GM23248 (cell line): ENCODE data around the gene CEMP1. TPM values are rescaled to one million over a fixed set of nuclear protein-coding genes. Genes with fewer than 3 reads are reported as not detected.

ENCODE experiments used
- DNase-seq: peaks from one replicate; pipeline ENCODE4 v3.0.0-alpha.2; 2015
- H2AFZ ChIP-seq: fragments of 200-600 bp; sonication (generic); 2 replicates; pipeline ENCODE4 v1.6.1; 2016; ENCODE audit warnings: antibody characterized with exemption
- H3F3A ChIP-seq: fragments of 200-600 bp; sonication (generic); 2 replicates; pipeline ENCODE4 v1.6.1; 2016; ENCODE audit warnings: mild to moderate bottlenecking, antibody characterized with exemption, mixed run types; ENCODE audit not compliant: insufficient read depth
- H3K27ac ChIP-seq: fragments of 200-600 bp; sonication (generic); 2 replicates; pipeline ENCODE4 v1.5.1; 2016; ENCODE audit warnings: mild to moderate bottlenecking
- H3K27me3 ChIP-seq: fragments of 200-600 bp; sonication (generic); replicated peaks from 2 replicates; pipeline ENCODE4 v1.6.1; 2016; ENCODE audit warnings: mild to moderate bottlenecking; ENCODE audit not compliant: insufficient read depth
- H3K36me3 ChIP-seq: fragments of 200-600 bp; sonication (generic); 2 replicates; pipeline ENCODE4 v1.6.1; 2016; ENCODE audit warnings: low read depth, mild to moderate bottlenecking
- H3K4me1 ChIP-seq: fragments of 200-600 bp; sonication (generic); 2 replicates; pipeline ENCODE4 v1.6.1; 2016; ENCODE audit warnings: mild to moderate bottlenecking; ENCODE audit not compliant: insufficient read depth
- H3K4me2 ChIP-seq: fragments of 200-600 bp; sonication (generic); one replicate; pipeline ENCODE4 v1.6.1; 2016; ENCODE audit warnings: mild to moderate bottlenecking; ENCODE audit not compliant: unreplicated experiment
- H3K4me3 ChIP-seq: fragments of 200-600 bp; sonication (generic); 2 replicates; pipeline ENCODE4 v1.5.1; 2016; ENCODE audit warnings: mild to moderate bottlenecking
- H3K79me2 ChIP-seq: fragments of 200-600 bp; sonication (generic); 2 replicates; pipeline ENCODE4 v1.6.1; 2016; ENCODE audit warnings: mild to moderate bottlenecking; ENCODE audit not compliant: insufficient read depth
- H3K9ac ChIP-seq: fragments of 200-600 bp; sonication (generic); 2 replicates; pipeline ENCODE4 v1.6.1; 2016; ENCODE audit warnings: mild to moderate bottlenecking
- H3K9me2 ChIP-seq: fragments of 200-600 bp; sonication (generic); 2 replicates; pipeline ENCODE4 v1.6.1; 2016; ENCODE audit warnings: mixed run types, mild to moderate bottlenecking, moderate library complexity; ENCODE audit not compliant: insufficient read depth
- H3K9me3 ChIP-seq: fragments of 200-600 bp; sonication (generic); one replicate; pipeline ENCODE4 v1.6.1; 2017; ENCODE audit warnings: low read depth
- H4K20me1 ChIP-seq: fragments of 200-600 bp; sonication (generic); 2 replicates; pipeline ENCODE4 v1.6.0; 2016; ENCODE audit not compliant: insufficient read depth
- EZH2 ChIP-seq: fragments of 200-600 bp; sonication (generic); IDR thresholded peaks from 2 replicates; pipeline ENCODE4 v1.6.1; 2018; ENCODE audit warnings: antibody characterized with exemption, mild to moderate bottlenecking; ENCODE audit not compliant: insufficient read depth, poor library complexity, severe bottlenecking
- EZH2phosphoT487 ChIP-seq: fragments of 200-600 bp; sonication (generic); IDR thresholded peaks from 2 replicates; pipeline ENCODE4 v1.6.1; 2018; ENCODE audit warnings: antibody characterized with exemption, moderate library complexity, mild to moderate bottlenecking, low read depth; ENCODE audit not compliant: insufficient read depth
- WGBS, 2 experiments: methylation state at CpG; one replicate each; pipeline ENCODE4 v1.1.6; 2015 to 2017; ENCODE audit warnings: low lambda C conversion rate in 2 of 2, low coverage in 1 of 2; ENCODE audit errors: missing lambda C conversion rate in 2 of 2; 5-methylcytosine and 5-hydroxymethylcytosine counted together
- in situ Hi-C: fragments of 300-500 bp; cut with MboI; formaldehyde crosslinking; loops from 2 replicates; pipeline ENCODE4 v1.15.0; 2020
- polyA plus RNA-seq: library from polyadenylated mRNA; unstranded; fragments of >200 nt; fragmentation: Nextera tagmentation; extraction: Ambion mirVana; gene quantifications from 2 replicates; pipeline ENCODE4 v1.2.1, GENCODE V29; 2016
- total RNA-seq: library from RNA; depleted of rRNA; stranded (reverse); fragments of >200 nt; shearing (Covaris generic); gene quantifications from 2 replicates; pipeline ENCODE4 v1.2.3, GENCODE V29; 2014

CEMP1 gene
- total and polyA plus RNA-seq, 2 experiments from 2014 or later: 4.4 TPM; not detected in 1

GRCh38 chr16:2487903-2488531 is 43.2 kb downstream of the CEMP1 start:
- Histone ChIP-seq H3K27me3 (no peaks in the 10 kb centered on the region), H3K79me2 (peaks cover 72% of the 10 kb centered on the region), H3F3A (peaks cover 6% of the 10 kb centered on the region; the same call in 1 of the 2 replicates), H3K9ac (no peak overlapping the region), H3K4me3 (no peak overlapping the region), H3K27ac (no peak overlapping the region), H3K9me3 (no peaks in the 10 kb centered on the region), H3K36me3 (no peaks in the 10 kb centered on the region), H2AFZ (no peak overlapping the region), H4K20me1 (no peaks in the 10 kb centered on the region), H3K4me2 (no peak overlapping the region), H3K9me2 (no peaks in the 10 kb centered on the region), H3K4me1 (peaks cover 10% of the 10 kb centered on the region)
- no peak for DNase-seq
- WGBS, 2 experiments: 92% methylated on average over 15 of the region's 15 CpGs
- no peak for TF ChIP-seq EZH2
- TF ChIP-seq EZH2phosphoT487: no peak
- in situ Hi-C loops: no loop called here

- no peak overlapping the region for H3K4me2 ChIP-seq
- 0 out of 2 replicates have a peak overlapping the region, but pooled peaks have one; percentile 18 for H2AFZ ChIP-seq
- in situ Hi-C loops: no loop called here
- H3K27me3 ChIP-seq: no peaks in the 10 kb centered on the region
- no peaks in the 10 kb centered on the region for H4K20me1 ChIP-seq
- DNase-seq: peak; percentile 42
- peaks cover 72% of the 10 kb centered on the region for H3K79me2 ChIP-seq
- H3K9ac ChIP-seq: no peak overlapping the region
- H3K9me3 ChIP-seq: no peaks in the 10 kb centered on the region
- no peak overlapping the region for H3K27ac ChIP-seq
- H3K4me1 ChIP-seq: peaks cover 14% of the 10 kb centered on the region
- no peak for TF ChIP-seq EZH2
- peaks cover 6% of the 10 kb centered on the region; the same call in 1 of the 2 replicates for H3F3A ChIP-seq
- no peaks in the 10 kb centered on the region for H3K36me3 ChIP-seq
- H3K9me2 ChIP-seq: no peaks in the 10 kb centered on the region
- no peak overlapping the region for H3K4me3 ChIP-seq
- WGBS, 2 experiments: 54 to 61% methylated on average over 8 of the region's 8 CpGs
Observed at GRCh38 chr16:2487517-2487842, 43.7 kb downstream of the CEMP1 start.

GRCh38 chr16:2486645-2487516 is 44.3 kb downstream of the CEMP1 start:
- peak; percentile 40 for DNase-seq
- Histone ChIP-seq H3K4me2 (no peak overlapping the region), H4K20me1 (no peaks in the 10 kb centered on the region), H3K9ac (no peak overlapping the region), H3K27ac (no peak overlapping the region), H3K4me3 (no peak overlapping the region), H3K9me2 (no peaks in the 10 kb centered on the region), H2AFZ (0 out of 2 replicates have a peak overlapping the region, but pooled peaks have one; percentile 18), H3K36me3 (no peaks in the 10 kb centered on the region), H3K27me3 (no peaks in the 10 kb centered on the region), H3F3A (peaks cover 6% of the 10 kb centered on the region; the same call in 1 of the 2 replicates), H3K79me2 (peaks cover 72% of the 10 kb centered on the region), H3K9me3 (no peaks in the 10 kb centered on the region), H3K4me1 (peaks cover 18% of the 10 kb centered on the region)
- in situ Hi-C loops: no loop called here
- WGBS, 2 experiments: 58 to 62% methylated on average over 28 to 29 of the region's 29 CpGs
- TF ChIP-seq EZH2 (no peak), EZH2phosphoT487 (no peak)

- peaks cover 70% of the 10 kb centered on the region for H3K79me2 ChIP-seq
- H3K27me3 ChIP-seq: no peaks in the 10 kb centered on the region
- H3F3A ChIP-seq: peaks cover 10% of the 10 kb centered on the region; the same call in 1 of the 2 replicates
- H3K9me2 ChIP-seq: no peaks in the 10 kb centered on the region
- no peak overlapping the region for H3K27ac ChIP-seq
- no peak for DNase-seq
- 84% methylated on average over 30 to 31 of the region's 33 CpGs for WGBS, 2 experiments
- H4K20me1 ChIP-seq: no peaks in the 10 kb centered on the region
- no peak for TF ChIP-seq EZH2phosphoT487
- TF ChIP-seq EZH2: no peak
- peaks cover 18% of the 10 kb centered on the region for H3K4me1 ChIP-seq
- no peak overlapping the region for H2AFZ ChIP-seq
- H3K9me3 ChIP-seq: no peaks in the 10 kb centered on the region
- H3K4me3 ChIP-seq: no peak overlapping the region
- H3K9ac ChIP-seq: no peak overlapping the region
- H3K36me3 ChIP-seq: no peaks in the 10 kb centered on the region
- H3K4me2 ChIP-seq: no peak overlapping the region
- in situ Hi-C loops: no loop called here
Observed at GRCh38 chr16:2485811-2486507, 45.2 kb downstream of the CEMP1 start.
